ENCODE data around the gene FRMPD4.

The FRMPD4 gene

GRCh38 chrX:12206413-12206812 lies 68.1 kb downstream of the FRMPD4 start:
- DNase-seq (ENCODE audit: low read depth, low spot score): no peak
- no peak overlapping the region for H3K4me3 ChIP-seq (ENCODE audit: low read length)

DNA sequence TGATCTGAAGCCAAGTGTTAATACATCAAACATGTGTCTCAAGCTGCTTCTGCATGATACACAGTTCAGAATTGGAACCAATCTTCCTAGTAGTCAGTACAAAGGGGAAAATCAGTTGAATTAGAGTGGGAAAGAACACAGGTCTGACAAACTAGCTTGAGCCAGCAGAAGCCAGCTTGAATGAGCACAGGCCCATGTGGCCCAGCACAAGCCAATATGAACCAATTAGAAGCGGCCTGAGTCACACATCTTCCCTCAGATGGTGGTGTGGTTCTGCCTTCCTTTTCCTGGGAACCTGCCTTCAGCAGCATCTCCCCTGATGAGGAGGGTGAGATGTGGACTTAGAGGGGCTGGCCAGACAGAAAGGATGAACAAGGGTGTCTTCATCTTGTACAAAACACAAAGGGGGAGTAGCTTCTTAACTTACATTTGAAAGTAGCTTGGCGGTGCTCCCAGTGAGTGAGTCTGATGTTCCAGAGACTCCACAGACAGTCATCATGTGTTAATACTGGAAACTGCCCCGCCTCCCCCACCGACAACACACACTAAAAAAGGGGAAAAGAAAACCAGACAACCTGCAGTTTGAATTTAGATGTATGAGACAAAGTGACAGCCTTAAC lies 72.0 kb downstream of the FRMPD4 start:
- no peak for DNase-seq (ENCODE audit: low read depth, low spot score)
- no peak overlapping the region for H3K4me3 ChIP-seq (ENCODE audit: low read length)

DNA sequence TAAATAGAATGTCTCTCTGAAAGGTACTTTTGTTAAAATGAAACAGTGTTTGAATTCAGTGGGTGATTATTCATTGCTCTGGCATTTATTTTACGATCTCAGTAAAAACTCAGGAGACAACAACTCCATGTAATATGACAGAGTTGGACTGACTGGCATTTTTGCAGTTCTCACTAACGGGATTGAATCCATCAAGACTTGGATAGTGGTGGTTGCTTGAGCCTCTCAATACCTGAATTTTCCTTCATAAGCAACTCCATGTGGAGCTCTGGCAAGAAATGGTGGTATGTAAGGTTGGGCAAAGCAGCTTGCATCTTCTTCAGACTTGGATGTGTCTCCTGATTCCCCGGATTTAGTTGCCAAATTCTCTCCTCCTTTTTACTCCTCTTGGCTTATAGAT lies 72.7 kb downstream of the FRMPD4 start:
- DNase-seq (ENCODE audit: low read depth, low spot score): no peak
- no peak overlapping the region for H3K4me3 ChIP-seq (ENCODE audit: low read length)

- no peak overlapping the region for H3K4me3 ChIP-seq (ENCODE audit: low read length)
- DNase-seq (ENCODE audit: low read depth, low spot score): no peak
Observed at GRCh38 chrX:12223650-12224049, 85.4 kb downstream of the FRMPD4 start.

GRCh38 chrX:12225107-12225506 lies 86.8 kb downstream of the FRMPD4 start:
- H3K4me3 ChIP-seq (ENCODE audit: low read length): no peak overlapping the region
- DNase-seq (ENCODE audit: low read depth, low spot score): no peak

- no peak overlapping the region for H3K4me3 ChIP-seq (ENCODE audit: low read length)
- no peak for DNase-seq (ENCODE audit: low read depth, low spot score)
Observed at GRCh38 chrX:12227412-12228041, 89.3 kb downstream of the FRMPD4 start.

DNA sequence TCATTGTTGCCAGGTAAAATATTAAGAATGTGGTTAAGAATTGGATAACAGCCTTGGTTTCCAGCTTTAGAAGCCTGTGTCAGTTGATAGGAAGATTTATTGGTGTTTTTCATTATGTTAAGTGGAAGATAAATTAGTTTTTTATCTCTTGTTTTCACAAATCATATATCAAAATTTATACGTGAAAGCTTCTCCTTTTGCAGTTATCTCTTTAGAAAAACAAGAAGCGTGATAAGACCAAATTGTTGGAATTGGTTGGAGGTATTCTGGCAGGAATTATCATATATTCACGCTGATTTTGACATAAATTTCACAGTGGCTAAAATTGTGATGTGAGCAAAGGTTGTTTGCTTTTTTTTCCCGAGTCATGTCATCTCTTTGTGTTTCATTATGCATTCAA lies 90.6 kb downstream of the FRMPD4 start:
- DNase-seq (ENCODE audit: low read depth, low spot score): no peak
- H3K4me3 ChIP-seq (ENCODE audit: low read length): no peak overlapping the region

- no peak overlapping the region for H3K4me3 ChIP-seq (ENCODE audit: low read length)
- DNase-seq (ENCODE audit: low read depth, low spot score): no peak
Observed at GRCh38 chrX:12229986-12230385, 91.7 kb downstream of the FRMPD4 start.

DNA sequence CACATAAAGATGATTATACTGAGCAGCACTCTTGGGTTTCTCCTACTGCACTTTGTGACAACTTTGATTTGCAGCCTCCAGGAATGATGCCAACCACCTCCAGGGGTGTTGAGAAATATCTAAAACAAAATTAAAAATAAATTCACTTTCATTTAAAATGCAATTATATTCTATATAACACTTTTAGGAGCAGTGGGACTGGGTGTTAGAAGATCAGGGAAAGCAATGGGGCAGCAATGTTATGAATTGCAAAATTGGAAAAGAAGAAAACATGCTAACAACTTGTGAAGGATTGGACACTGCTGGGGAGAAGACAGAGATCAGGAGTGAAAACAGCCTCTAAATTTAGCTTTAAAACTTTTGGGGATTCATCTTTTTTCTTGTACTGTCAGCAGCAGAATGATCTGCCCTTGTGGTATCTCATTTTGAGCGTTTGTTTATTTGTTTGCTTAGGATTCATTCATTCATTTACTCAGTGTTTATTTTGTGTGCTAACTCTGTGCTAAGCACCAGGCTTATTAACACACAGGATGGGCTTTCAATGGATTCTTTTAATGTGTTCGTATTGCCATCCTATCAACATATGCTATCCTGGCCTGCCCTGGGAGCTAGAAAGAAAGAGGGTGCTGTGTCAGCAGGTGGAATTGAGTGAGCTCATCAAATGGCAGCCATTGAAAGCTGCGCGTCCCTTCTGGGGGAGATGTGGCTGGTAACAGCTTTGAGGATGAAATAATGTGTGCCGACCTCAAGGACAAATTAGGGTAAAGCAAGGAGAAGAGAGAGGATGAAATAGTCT lies 96.5 kb downstream of the FRMPD4 start:
- no peak for DNase-seq (ENCODE audit: low read depth, low spot score)
- no peak overlapping the region for H3K4me3 ChIP-seq (ENCODE audit: low read length)

GRCh38 chrX:12236156-12236555 lies 97.9 kb downstream of the FRMPD4 start:
- H3K4me3 ChIP-seq (ENCODE audit: low read length): no peak overlapping the region
- DNase-seq (ENCODE audit: low read depth, low spot score): no peak

DNA sequence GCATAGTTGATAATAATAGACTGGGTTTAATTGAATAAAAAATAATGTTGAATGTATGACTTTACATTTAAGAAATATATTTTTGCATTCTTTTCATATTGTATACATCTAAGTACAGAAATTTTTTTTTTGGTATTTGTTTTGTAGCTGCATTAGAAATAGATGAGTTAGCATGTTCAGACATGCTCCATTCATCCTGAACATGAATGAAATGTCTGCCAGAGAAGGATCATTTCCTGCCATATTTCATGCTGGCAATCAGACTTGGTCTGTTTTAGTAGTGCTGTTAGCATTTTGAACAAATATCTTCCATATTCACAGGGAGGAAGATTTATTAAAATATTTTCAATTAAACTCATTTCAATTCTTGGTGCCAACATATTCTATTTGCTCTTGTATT lies 98.9 kb downstream of the FRMPD4 start:
- DNase-seq (ENCODE audit: low read depth, low spot score): no peak
- H3K4me3 ChIP-seq (ENCODE audit: low read length): no peak overlapping the region

GRCh38 chrX:12237771-12238170 lies 99.5 kb downstream of the FRMPD4 start:
- no peak for DNase-seq (ENCODE audit: low read depth, low spot score)

DNA sequence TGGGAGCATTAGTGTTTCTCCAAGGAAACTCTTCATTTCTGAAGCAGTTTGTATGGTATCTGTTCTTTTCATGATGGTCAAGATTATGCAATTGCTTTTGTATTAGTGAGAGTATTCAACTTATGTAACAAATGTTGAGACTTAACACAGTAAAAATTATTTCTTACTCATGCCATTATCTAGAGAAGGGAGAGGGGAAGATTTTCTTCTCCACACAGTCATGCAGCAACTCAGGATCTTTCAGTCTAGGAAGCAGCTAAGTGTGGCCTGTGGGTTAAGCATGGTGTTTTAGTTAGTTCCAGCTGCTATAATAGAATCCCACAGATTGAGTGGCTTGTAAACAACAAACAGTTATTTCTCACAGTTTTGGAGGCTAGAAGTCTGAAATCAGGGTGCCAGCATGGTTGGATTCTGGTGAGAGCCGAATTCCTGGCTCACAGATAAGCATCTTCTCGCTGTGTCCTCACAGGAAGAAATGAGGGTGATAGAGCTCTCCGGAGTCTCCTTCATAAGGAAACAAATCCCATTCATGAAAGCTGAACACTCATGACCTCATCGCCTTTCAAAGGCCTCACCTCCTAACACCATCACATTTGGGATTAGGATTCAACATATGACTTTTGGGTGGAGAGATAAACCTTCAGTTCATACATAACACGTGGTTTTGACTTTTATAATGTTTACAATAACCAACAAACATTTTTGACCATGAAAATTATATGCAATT lies 101.2 kb downstream of the FRMPD4 start:
- no peak overlapping the region for H3K4me3 ChIP-seq (ENCODE audit: low read length)
- DNase-seq (ENCODE audit: low read depth, low spot score): no peak

More at GRCh38 chrX:12237771-12238170, 99.5 kb downstream of the FRMPD4 start:
- no peak overlapping the region for H3K4me3 ChIP-seq (ENCODE audit: low read length)

- no peak for DNase-seq (ENCODE audit: low read depth, low spot score)
- no peak overlapping the region for H3K4me3 ChIP-seq (ENCODE audit: low read length)
Observed at GRCh38 chrX:12240491-12240890, 102.2 kb downstream of the FRMPD4 start.

DNA sequence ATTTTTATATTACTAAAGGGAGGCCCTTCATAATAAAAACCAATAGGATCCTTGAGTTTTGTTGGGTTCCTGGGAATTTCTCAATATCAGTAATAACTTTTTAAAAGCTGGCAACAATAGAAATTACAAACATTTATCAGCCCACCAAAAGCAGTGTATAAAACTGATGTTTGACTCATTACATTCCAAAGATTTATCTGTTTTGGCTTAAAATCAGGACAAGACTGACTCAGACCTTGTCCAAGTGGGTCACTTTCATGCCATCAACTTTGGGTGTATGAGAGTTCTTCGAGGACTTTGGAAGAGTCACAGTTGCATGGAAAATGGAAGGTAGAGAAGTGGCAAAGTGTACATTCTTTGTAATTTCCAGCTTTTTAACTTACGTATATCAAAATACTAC lies 102.8 kb downstream of the FRMPD4 start:
- DNase-seq (ENCODE audit: low read depth, low spot score): no peak
- no peak overlapping the region for H3K4me3 ChIP-seq (ENCODE audit: low read length)

DNA sequence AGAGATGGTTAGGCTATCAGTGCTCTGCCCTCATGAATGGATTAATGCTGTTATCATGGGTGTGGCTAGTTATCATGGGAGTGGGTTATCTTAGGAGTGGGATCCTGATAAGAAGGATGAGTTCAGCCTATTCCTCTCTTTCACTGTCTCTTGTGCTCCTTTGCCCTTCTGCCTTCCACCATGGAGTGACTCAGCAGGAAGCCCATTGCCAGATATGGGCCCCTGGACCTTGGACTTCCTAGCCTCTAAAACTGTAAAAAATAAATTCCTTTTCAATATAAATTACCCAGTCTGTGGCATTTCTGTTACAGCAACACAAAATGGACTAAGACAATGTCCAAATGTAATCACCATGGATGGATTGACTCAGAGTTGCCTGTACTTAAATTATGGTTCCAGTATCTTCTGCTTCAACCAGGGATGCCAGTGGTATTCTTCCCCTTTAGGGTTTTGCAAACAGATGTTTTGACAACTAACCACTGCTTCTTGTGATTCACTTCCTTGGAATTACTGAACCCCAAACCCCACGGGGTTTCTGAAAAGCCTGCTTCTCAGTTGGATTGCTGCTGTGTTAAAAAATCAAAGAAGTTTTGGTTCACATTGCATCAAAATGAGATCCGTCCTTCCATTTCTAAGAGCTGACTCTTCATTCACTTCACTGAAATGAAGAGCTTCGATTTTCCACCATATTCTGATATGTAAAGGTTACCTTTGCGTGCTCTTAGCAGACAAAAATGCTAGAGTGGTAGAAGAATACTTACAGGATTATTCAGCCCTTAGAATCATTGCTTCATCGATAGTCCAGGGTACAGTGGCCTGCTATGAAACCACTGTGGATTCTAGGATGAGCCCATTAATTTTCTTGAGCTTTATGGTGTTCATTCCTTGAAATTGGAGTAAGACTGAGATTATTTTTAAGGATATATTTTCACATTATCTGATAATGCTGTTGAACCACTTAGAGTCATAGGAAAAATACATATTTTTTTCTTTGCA lies 107.7 kb downstream of the FRMPD4 start:
- no peak for DNase-seq (ENCODE audit: low read depth, low spot score)
- H3K4me3 ChIP-seq (ENCODE audit: low read length): no peak overlapping the region

GRCh38 chrX:12249997-12250396 lies 111.7 kb downstream of the FRMPD4 start:
- no peak overlapping the region for H3K4me3 ChIP-seq (ENCODE audit: low read length)
- no peak for DNase-seq (ENCODE audit: low read depth, low spot score)

- DNase-seq (ENCODE audit: low read depth, low spot score): no peak
Observed at GRCh38 chrX:12263211-12263610, 124.9 kb downstream of the FRMPD4 start.

GRCh38 chrX:12269484-12269883 lies 131.2 kb downstream of the FRMPD4 start:
- peak; percentile 1 for DNase-seq (ENCODE audit: low read depth, low spot score)

More at GRCh38 chrX:12263211-12263610, 124.9 kb downstream of the FRMPD4 start:
- H3K4me3 ChIP-seq (ENCODE audit: low read length): no peak overlapping the region

More at GRCh38 chrX:12269484-12269883, 131.2 kb downstream of the FRMPD4 start:
- H3K4me3 ChIP-seq (ENCODE audit: low read length): no peak overlapping the region

All from Jurkat, Clone E6-1 (cell line).